B cell (primary cell): ENCODE measurements around the gene CLASRP. TPM values are rescaled to one million over a fixed set of nuclear protein-coding genes. Genes with fewer than 3 reads are reported as not detected.

Experiments
- ATAC-seq: fragments of 200-7000 bp; cut with Tn5 transposase; one replicate; pipeline ENCODE4 v1.10.0; 2021; ENCODE audit warnings: low read depth, mild to moderate bottlenecking, moderate number of reproducible peaks, moderate library complexity
- CTCF ChIA-PET: fragments of 350-600 bp; sonication (Branson Sonifier 250); formaldehyde crosslinking; loops from one replicate; lab custom pipeline; 2021; ENCODE audit warnings: antibody characterized with exemption, inconsistent platforms; lab: Charles Lee
- POLR2A ChIA-PET: fragments of 350-600 bp; sonication (Branson Sonifier 250); formaldehyde crosslinking; loops from one replicate; lab custom pipeline; 2021; ENCODE audit warnings: antibody characterized with exemption; lab: Charles Lee
- DNase-seq: peaks from one replicate; pipeline ENCODE4 v3.0.0; 2013
- H2AFZ ChIP-seq: 2 replicates; pipeline ENCODE4 v1.6.1; 2012; ENCODE audit warnings: mild to moderate bottlenecking, low read depth, low read length; ENCODE audit not compliant: insufficient read depth, poor library complexity, severe bottlenecking
- H3K27ac ChIP-seq, 2 donors: 1 replicate in 1 of 2; 2 replicates in 1 of 2; pipeline ENCODE4 v1.5.1; 2012 to 2013; ENCODE audit warnings: low read length in 2 of 2, mild to moderate bottlenecking in 2 of 2, moderate library complexity in 1 of 2
- H3K27me3 ChIP-seq, 4 experiments: fragments of 200-600 bp in 1 of 4; sonication (generic) in 1 of 4; replicated peaks in 1 of 4; 1 replicate in 2 of 4; 2 replicates in 2 of 4; pipeline versions ENCODE4 v1.6.1 to v1.7.0; 2013 to 2016; ENCODE audit warnings: low read length in 3 of 4, mild to moderate bottlenecking in 2 of 4, mixed read lengths in 1 of 4, moderate library complexity in 1 of 4; ENCODE audit not compliant: insufficient read depth in 4 of 4, control insufficient read depth in 3 of 4; ENCODE audit errors: control extremely low read depth in 1 of 4
- H3K36me3 ChIP-seq, 2 experiments: replicated peaks in 1 of 2; 1 replicate in 1 of 2; 2 replicates in 1 of 2; pipeline versions ENCODE4 v1.6.1 to v1.7.1; 2013; ENCODE audit warnings: low read length in 1 of 2; ENCODE audit not compliant: insufficient read depth in 2 of 2, control insufficient read depth in 1 of 2; ENCODE audit errors: control extremely low read depth in 1 of 2, extremely low read depth in 1 of 2
- H3K4me1 ChIP-seq, 2 donors: fragments of 200-600 bp in 1 of 2; sonication (generic) in 1 of 2; 1 replicate in 1 of 2; 2 replicates in 1 of 2; pipeline versions ENCODE4 v1.5.1 to v1.6.1; 2013 to 2017; ENCODE audit warnings: low read length in 2 of 2; ENCODE audit not compliant: control insufficient read depth in 2 of 2, insufficient read depth in 2 of 2
- H3K4me2 ChIP-seq: replicated peaks from 2 replicates; pipeline ENCODE3; 2012; ENCODE audit warnings: mild to moderate bottlenecking, low read depth, low read length; ENCODE audit not compliant: poor library complexity, severe bottlenecking
- H3K4me3 ChIP-seq, 5 experiments: fragments of 200-600 bp in 1 of 5; sonication (generic) in 1 of 5; 1 replicate in 3 of 5; 2 replicates in 2 of 5; pipeline versions ENCODE4 v1.5.1 to v1.7.0; 2011 to 2016; ENCODE audit warnings: low read length in 4 of 5, mild to moderate bottlenecking in 4 of 5, low read depth in 2 of 5, control low read depth in 1 of 5, moderate library complexity in 1 of 5; ENCODE audit not compliant: insufficient read depth in 1 of 5; ENCODE audit errors: control extremely low read depth in 1 of 5, extremely low read depth in 1 of 5
- H3K79me2 ChIP-seq: fragments of 200-600 bp; sonication (generic); one replicate; pipeline ENCODE4 v1.6.0; 2016; ENCODE audit warnings: low read length; ENCODE audit not compliant: control insufficient read depth, insufficient read depth
- H3K9ac ChIP-seq: fragments of 200-600 bp; sonication (generic); 2 replicates; pipeline ENCODE4 v1.6.1; 2017; ENCODE audit warnings: mild to moderate bottlenecking, low read length, moderate library complexity
- H3K9me3 ChIP-seq, 3 donors: one replicate each; pipeline versions ENCODE4 v1.6.1 to v1.7.1; 2013; ENCODE audit warnings: low read length in 2 of 3; ENCODE audit not compliant: control insufficient read depth in 2 of 3, insufficient read depth in 1 of 3; ENCODE audit errors: control extremely low read depth in 1 of 3
- H4K20me1 ChIP-seq: 2 replicates; pipeline ENCODE4 v1.6.0; 2012; ENCODE audit warnings: mild to moderate bottlenecking, low read length; ENCODE audit not compliant: insufficient read depth, control insufficient read depth, poor library complexity, severe bottlenecking
- H3K27ac Mint-ChIP-seq: one replicate; pipeline ENCODE4 v1.8.0; 2021; ENCODE audit warnings: mixed read lengths
- H3K27me3 Mint-ChIP-seq: one replicate; pipeline ENCODE4 v1.8.0; 2021; ENCODE audit warnings: mixed read lengths
- H3K4me1 Mint-ChIP-seq: one replicate; pipeline ENCODE4 v1.8.0; 2021; ENCODE audit warnings: mixed read lengths
- H3K4me3 Mint-ChIP-seq: one replicate; pipeline ENCODE4 v1.8.0; 2021; ENCODE audit warnings: mixed read lengths
- H3K9me3 Mint-ChIP-seq: one replicate; pipeline ENCODE4 v1.8.0; 2022; ENCODE audit warnings: mixed read lengths; ENCODE audit not compliant: insufficient read depth
- EZH2 ChIP-seq: IDR thresholded peaks from 2 replicates; pipeline ENCODE4 v1.6.1; 2012; ENCODE audit warnings: borderline replicate concordance, low read depth, mild to moderate bottlenecking, moderate library complexity, low read length; ENCODE audit not compliant: insufficient read depth, poor library complexity, severe bottlenecking
- WGBS: methylation state at CpG from one replicate; pipeline ENCODE4 v1.1.5; 2013; ENCODE audit warnings: missing lambda C conversion rate; ENCODE audit not compliant: insufficient coverage; 5-methylcytosine and 5-hydroxymethylcytosine counted together
- intact Hi-C: fragments of 100-400 bp; cut with micrococcal nuclease; formaldehyde crosslinking; loops from one replicate; pipeline ENCODE4 v1.10.0; 2022
- polyA plus RNA-seq: library from polyadenylated mRNA; depleted of rRNA; stranded (reverse); fragments of >200 nt; gene quantifications from 2 replicates; pipeline ENCODE4 v1.2.3, GENCODE V29; 2012
- total RNA-seq, 2 donors: library from RNA; stranded (reverse); fragments of 120-200 nt in 1 of 2; gene quantifications; 1 replicate in 1 of 2; 2 replicates in 1 of 2; pipeline versions ENCODE4 v1.2.3 to v1.2.4, GENCODE V29; 2013 to 2022
- TF ChIP-seq, protein P1 (sequence below): fragments of 200-600 bp; IDR thresholded peaks from one replicate; pipeline ENCODE4 v1.8.0; 2022; ENCODE audit warnings: antibody characterized with exemption, mild to moderate bottlenecking

Gene CLASRP
- total and polyA plus RNA-seq, 2 donors (not counting 1 experiment from before 2014, with no cell fraction given): 234 to 285 TPM

DNA sequence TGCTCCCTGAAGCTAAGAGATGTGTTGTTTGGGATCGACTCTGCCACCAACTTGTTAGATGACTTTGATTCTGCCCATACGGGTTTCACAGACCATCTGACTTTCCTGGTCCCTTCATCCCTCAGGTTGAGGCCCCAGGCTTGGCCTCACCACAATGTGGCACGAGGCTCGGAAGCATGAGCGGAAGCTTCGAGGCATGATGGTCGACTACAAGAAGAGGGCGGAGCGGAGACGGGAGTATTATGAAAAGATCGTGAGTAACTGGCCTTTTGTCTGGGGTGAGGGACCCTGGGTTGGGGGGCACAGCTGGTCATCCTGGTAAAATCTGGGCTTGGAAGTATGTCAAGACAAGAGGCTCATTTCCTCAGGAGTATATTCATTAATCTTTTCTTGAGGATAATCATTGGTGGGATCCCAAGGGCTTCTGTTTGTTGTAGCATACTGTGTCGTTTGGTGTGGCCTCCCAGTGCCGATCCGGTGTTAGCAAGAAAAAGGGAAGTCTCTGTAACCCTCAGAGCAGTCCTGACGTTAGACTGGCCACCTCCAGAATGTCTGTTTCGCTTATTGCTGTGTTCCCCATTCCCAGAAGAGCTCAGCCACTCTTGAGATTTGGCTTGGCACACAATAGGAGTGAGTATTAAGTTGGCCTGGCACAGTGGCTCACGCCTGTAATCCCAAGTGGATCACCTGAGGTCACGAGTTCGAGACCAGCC is 1.4 kb downstream of the CLASRP start:
- Histone ChIP-seq H3K27ac (peak overlapping the region; percentile 93 to 96), H4K20me1 (peaks cover 42% of the 10 kb centered on the region), H3K4me2 (peak overlapping the region; percentile 77), H3K9me3 (peaks cover 0 to 6% (median 0%) of the 10 kb centered on the region in 3 donors), H3K27me3 (no peaks in the 10 kb centered on the region), H3K4me3 (peak overlapping the region; percentile 9 to 96 (median 94)), H2AFZ (no peak overlapping the region), H3K9ac (peak overlapping the region; percentile 91), H3K79me2 (peaks cover 82% of the 10 kb centered on the region), H3K36me3 (peaks cover 6 to 75% of the 10 kb centered on the region in 2 experiments), H3K4me1 (peaks cover 26 to 35% of the 10 kb centered on the region in 2 donors)
- Mint-ChIP-seq H3K4me1 (peaks cover 45% of the 10 kb centered on the region), H3K27ac (peak overlapping the region; percentile 96), H3K27me3 (no peaks in the 10 kb centered on the region), H3K4me3 (peak overlapping the region; percentile 96), H3K9me3 (no peaks in the 10 kb centered on the region)
- DNase-seq: peak; percentile 38
- no peak for TF ChIP-seq EZH2
- TF ChIP-seq, protein P1, sequence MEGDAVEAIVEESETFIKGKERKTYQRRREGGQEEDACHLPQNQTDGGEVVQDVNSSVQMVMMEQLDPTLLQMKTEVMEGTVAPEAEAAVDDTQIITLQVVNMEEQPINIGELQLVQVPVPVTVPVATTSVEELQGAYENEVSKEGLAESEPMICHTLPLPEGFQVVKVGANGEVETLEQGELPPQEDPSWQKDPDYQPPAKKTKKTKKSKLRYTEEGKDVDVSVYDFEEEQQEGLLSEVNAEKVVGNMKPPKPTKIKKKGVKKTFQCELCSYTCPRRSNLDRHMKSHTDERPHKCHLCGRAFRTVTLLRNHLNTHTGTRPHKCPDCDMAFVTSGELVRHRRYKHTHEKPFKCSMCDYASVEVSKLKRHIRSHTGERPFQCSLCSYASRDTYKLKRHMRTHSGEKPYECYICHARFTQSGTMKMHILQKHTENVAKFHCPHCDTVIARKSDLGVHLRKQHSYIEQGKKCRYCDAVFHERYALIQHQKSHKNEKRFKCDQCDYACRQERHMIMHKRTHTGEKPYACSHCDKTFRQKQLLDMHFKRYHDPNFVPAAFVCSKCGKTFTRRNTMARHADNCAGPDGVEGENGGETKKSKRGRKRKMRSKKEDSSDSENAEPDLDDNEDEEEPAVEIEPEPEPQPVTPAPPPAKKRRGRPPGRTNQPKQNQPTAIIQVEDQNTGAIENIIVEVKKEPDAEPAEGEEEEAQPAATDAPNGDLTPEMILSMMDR: no peak
- intact Hi-C loops: no loop called here
- ATAC-seq: no peak
- 77% methylated on average over 14 of the region's 19 CpGs for WGBS
- POLR2A ChIA-PET: interaction anchor here (0.7 to 3.1 kb wide), 8 partner anchors 9 to 1045 kb away, joined by 3 to 26 read pairs (median 6); partner anchors contain the start of genes PPP1R37 and RELB
- CTCF ChIA-PET: interaction anchor here (0.7 to 5.1 kb wide), 9 partner anchors 11 to 74 kb away, joined by 3 to 24 read pairs (median 5); partner anchors contain the start of gene PPP1R37

DNA sequence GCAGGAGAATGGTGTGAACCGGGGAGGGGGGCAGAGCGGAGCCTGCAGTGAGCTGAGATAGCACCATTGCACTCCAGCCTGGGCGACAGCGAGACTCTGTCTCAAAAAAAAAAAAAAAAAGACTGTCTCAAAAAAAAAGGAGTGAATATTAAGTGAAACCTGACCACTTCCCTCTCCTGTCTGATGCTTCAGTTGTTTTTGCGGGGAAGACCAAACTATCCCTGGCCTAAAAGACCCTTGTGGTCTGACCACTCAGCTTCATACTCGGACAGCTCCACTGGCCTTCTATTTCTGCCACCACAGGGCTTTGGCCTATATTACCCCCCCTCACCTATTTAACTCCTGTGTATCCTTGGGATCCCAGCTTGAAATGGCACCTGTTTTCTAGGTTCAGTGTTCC is 2.3 kb downstream of the CLASRP start:
- Mint-ChIP-seq H3K27ac (peak overlapping the region; percentile 96), H3K9me3 (no peaks in the 10 kb centered on the region), H3K4me3 (peak overlapping the region; percentile 96), H3K4me1 (peaks cover 54% of the 10 kb centered on the region), H3K27me3 (no peaks in the 10 kb centered on the region)
- TF ChIP-seq EZH2: no peak
- TF ChIP-seq, protein P1: no peak
- Histone ChIP-seq H3K4me3 (no peak overlapping the region), H4K20me1 (peaks cover 49% of the 10 kb centered on the region), H2AFZ (no peak overlapping the region), H3K9ac (no peak overlapping the region), H3K4me2 (peak overlapping the region; percentile 77), H3K9me3 (no peaks in the 10 kb centered on the region), H3K4me1 (peaks cover 34 to 45% of the 10 kb centered on the region in 2 donors), H3K79me2 (peaks cover 88% of the 10 kb centered on the region), H3K36me3 (peaks cover 3 to 76% of the 10 kb centered on the region in 2 experiments), H3K27me3 (no peaks in the 10 kb centered on the region), H3K27ac (peak overlapping the region; percentile 29 to 96)
- 67% methylated on average over 1 of the region's 6 CpGs for whole genome bisulfite sequencing
- intact Hi-C loops: no loop called here
- CTCF ChIA-PET: interaction anchor here (0.7 to 5.1 kb wide), 5 partner anchors 10 to 52 kb away, joined by 3 to 24 read pairs (median 6); partner anchors contain the start of gene RELB
- POLR2A ChIA-PET: interaction anchor here (0.7 kb wide), 1 partner anchor 1046 kb away, joined by 5 read pairs; no protein-coding TSS in a partner anchor
- ATAC-seq: no peak
- DNase-seq: peak; percentile 34
